Measurements from ENCODE around the gene LGALS7. TPM values are rescaled to one million over a fixed set of nuclear protein-coding genes. Genes with fewer than 3 reads are reported as not detected.

Gene LGALS7
- total and polyA plus RNA-seq, 10 of the 15 experiments (the other 5 are each of a cell fraction or from before 2014, with no cell fraction given) = 0.19 TPM; not detected in 9

GRCh38 chr19:38819231-38819920, 46.1 kb upstream of the LGALS7 start:
- Histone ChIP-seq H3K4me3 (no peak overlapping the region), H3K9me3 (replicated peaks; ENCODE audit: control insufficient read depth, insufficient read depth, low read length) (peaks cover 1% of the 10 kb centered on the region; the same call in 1 of the 3 replicates), H3K4me1 (ENCODE audit: control insufficient read depth, insufficient read depth, low read length) (no peaks in the 10 kb centered on the region), H3K79me2 (ENCODE audit: control insufficient read depth, insufficient read depth, low read length) (no peaks in the 10 kb centered on the region), H4K20me1 (ENCODE audit: control insufficient read depth, insufficient read depth) (no peaks in the 10 kb centered on the region), H3K4me2 (ENCODE audit: control insufficient read depth, insufficient read depth) (no peak overlapping the region), H3K36me3 (ENCODE audit: control insufficient read depth in 2 of 2, insufficient read depth in 2 of 2, low read length in 1 of 2) (peaks cover 3 to 9% of the 10 kb centered on the region in 2 experiments; a peak in 3 of 4 replicates), H3K9ac (ENCODE audit: control insufficient read depth, insufficient read depth, low read length) (no peak overlapping the region), H3K27ac (ENCODE audit: control insufficient read depth, insufficient read depth) (no peak overlapping the region), H2AFZ (ENCODE audit: control insufficient read depth, low read depth, low read length) (no peak overlapping the region), H3K27me3 (replicated peaks in 1 of 2; ENCODE audit: control insufficient read depth in 2 of 2, insufficient read depth in 2 of 2, low read length in 1 of 2) (no peaks in the 10 kb centered on the region)
- 98% methylated on average over 13 of the region's 13 CpGs for WGBS (ENCODE audit: insufficient coverage, insufficient replicate concordance, low lambda C conversion rate, missing lambda C conversion rate)
- FAIRE-seq (no peak), ATAC-seq (no peak), DNase-seq (ENCODE audit: low read depth, low spot score) (no peak)
- CTCF ChIA-PET = interaction anchor here (1.5 kb wide), 1 partner anchor 183 kb away, joined by 4 read pairs; no protein-coding TSS in a partner anchor
- in situ Hi-C loops (cut with MboI) (no loop called here), intact Hi-C loops (cut with micrococcal nuclease; ENCODE audit: unreplicated experiment) (no loop called here)
- SMC1A ChIA-PET (ENCODE audit: uncharacterized antibody, unreplicated experiment) = no interaction called here
- POLR2A ChIA-PET = no interaction called here
- no TSS peak for BruUV-seq (replicated peaks)
- RAD21 ChIA-PET (ENCODE audit: unreplicated experiment) = no interaction called here
- TF ChIP-seq TAF1 (IDR thresholded peaks at IDR 0.05; ENCODE audit: borderline replicate concordance, low read depth, low read length) (no peak), NKRF (conservative IDR thresholded peaks at IDR 0.05) (no peak), E4F1 (IDR thresholded peaks at IDR 0.05; ENCODE audit: borderline replicate concordance, partially characterized antibody) (no peak), CBX3 (IDR thresholded peaks at IDR 0.05; ENCODE audit: borderline replicate concordance, low read depth) (no peak), ATF2 (IDR thresholded peaks at IDR 0.05; ENCODE audit: low read length) (no peak), NR2C1 (IDR thresholded peaks at IDR 0.05) (no peak), ZNF24 (IDR thresholded peaks at IDR 0.05) (no peak), CHD1 (IDR thresholded peaks at IDR 0.05; ENCODE audit: low read depth, low read length) (no peak)
- TF ChIP-seq, protein P1, sequence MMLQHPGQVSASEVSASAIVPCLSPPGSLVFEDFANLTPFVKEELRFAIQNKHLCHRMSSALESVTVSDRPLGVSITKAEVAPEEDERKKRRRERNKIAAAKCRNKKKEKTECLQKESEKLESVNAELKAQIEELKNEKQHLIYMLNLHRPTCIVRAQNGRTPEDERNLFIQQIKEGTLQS (IDR thresholded peaks at IDR 0.05; ENCODE audit: borderline replicate concordance, extremely low read depth, low read depth, low read length) = no peak
- TF ChIP-seq, protein P2, sequence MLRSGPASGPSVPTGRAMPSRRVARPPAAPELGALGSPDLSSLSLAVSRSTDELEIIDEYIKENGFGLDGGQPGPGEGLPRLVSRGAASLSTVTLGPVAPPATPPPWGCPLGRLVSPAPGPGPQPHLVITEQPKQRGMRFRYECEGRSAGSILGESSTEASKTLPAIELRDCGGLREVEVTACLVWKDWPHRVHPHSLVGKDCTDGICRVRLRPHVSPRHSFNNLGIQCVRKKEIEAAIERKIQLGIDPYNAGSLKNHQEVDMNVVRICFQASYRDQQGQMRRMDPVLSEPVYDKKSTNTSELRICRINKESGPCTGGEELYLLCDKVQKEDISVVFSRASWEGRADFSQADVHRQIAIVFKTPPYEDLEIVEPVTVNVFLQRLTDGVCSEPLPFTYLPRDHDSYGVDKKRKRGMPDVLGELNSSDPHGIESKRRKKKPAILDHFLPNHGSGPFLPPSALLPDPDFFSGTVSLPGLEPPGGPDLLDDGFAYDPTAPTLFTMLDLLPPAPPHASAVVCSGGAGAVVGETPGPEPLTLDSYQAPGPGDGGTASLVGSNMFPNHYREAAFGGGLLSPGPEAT (IDR thresholded peaks at IDR 0.05; ENCODE audit: low read depth) = no peak
